Karpas-422 (cell line): Measurements from ENCODE around the gene DARS1. TPM values are rescaled to one million over a fixed set of nuclear protein-coding genes. Genes with fewer than 3 reads are reported as not detected.

Experiments
- DNase-seq: peaks from one replicate; pipeline ENCODE4 v3.0.0-alpha.2; 2015
- H2AFZ ChIP-seq: fragments of 200-600 bp; sonication (generic); 2 replicates; pipeline ENCODE4 v1.6.1; 2014; ENCODE audit warnings: antibody characterized with exemption, low read length, mixed read lengths
- H3K27ac ChIP-seq: fragments of 200-600 bp; sonication (generic); 2 replicates; pipeline ENCODE4 v1.5.1; 2014; ENCODE audit warnings: mild to moderate bottlenecking, low read length, moderate library complexity
- H3K27me3 ChIP-seq: fragments of 200-600 bp; sonication (generic); 2 replicates; pipeline ENCODE4 v1.6.1; 2014; ENCODE audit warnings: low read length, mixed read lengths
- H3K36me3 ChIP-seq: fragments of 200-600 bp; sonication (generic); 2 replicates; pipeline ENCODE4 v1.6.1; 2014; ENCODE audit warnings: low read length, mixed read lengths; ENCODE audit not compliant: insufficient read depth
- H3K4me1 ChIP-seq: fragments of 200-600 bp; sonication (generic); 2 replicates; pipeline ENCODE4 v1.6.1; 2014; ENCODE audit warnings: mild to moderate bottlenecking, low read length, mixed read lengths
- H3K4me2 ChIP-seq: fragments of 200-600 bp; sonication (generic); 2 replicates; pipeline ENCODE4 v1.6.1; 2014; ENCODE audit warnings: low read length, low read depth, mild to moderate bottlenecking; ENCODE audit not compliant: poor library complexity, severe bottlenecking
- H3K4me3 ChIP-seq: fragments of 200-600 bp; sonication (generic); 2 replicates; pipeline ENCODE4 v1.5.1; 2014; ENCODE audit warnings: mild to moderate bottlenecking, antibody characterized with exemption, low read length, mixed read lengths
- H3K79me2 ChIP-seq: fragments of 200-600 bp; sonication (generic); 2 replicates; pipeline ENCODE4 v1.6.1; 2014; ENCODE audit warnings: mild to moderate bottlenecking, low read length, mixed read lengths
- H3K9ac ChIP-seq: fragments of 200-600 bp; sonication (generic); 2 replicates; pipeline ENCODE4 v1.6.0; 2014; ENCODE audit warnings: low read length
- H3K9me2 ChIP-seq: fragments of 200-600 bp; sonication (generic), shearing (Covaris generic); replicated peaks from 2 replicates; pipeline ENCODE4 v1.6.0; 2014; ENCODE audit warnings: mild to moderate bottlenecking, low read length, moderate library complexity; ENCODE audit not compliant: insufficient read depth
- H3K9me3 ChIP-seq: fragments of 300-700, 200-600 bp; sonication (generic); 2 replicates; pipeline ENCODE4 v1.6.1; 2014; ENCODE audit warnings: low read length, mixed read lengths
- H4K20me1 ChIP-seq: fragments of 200-600 bp; sonication (generic); 2 replicates; pipeline ENCODE4 v1.6.1; 2014; ENCODE audit warnings: mild to moderate bottlenecking, antibody characterized with exemption, low read length, low read depth; ENCODE audit not compliant: insufficient read depth
- total RNA-seq: library from RNA; depleted of rRNA; stranded (reverse); fragments of >200 nt; shearing (Covaris generic); gene quantifications from 2 replicates; pipeline ENCODE4 v1.2.3, GENCODE V29; 2014; ENCODE audit warnings: low replicate concordance

Gene DARS1
- total RNA-seq, 1 experiment from 2014 or later = 185 TPM

DNA sequence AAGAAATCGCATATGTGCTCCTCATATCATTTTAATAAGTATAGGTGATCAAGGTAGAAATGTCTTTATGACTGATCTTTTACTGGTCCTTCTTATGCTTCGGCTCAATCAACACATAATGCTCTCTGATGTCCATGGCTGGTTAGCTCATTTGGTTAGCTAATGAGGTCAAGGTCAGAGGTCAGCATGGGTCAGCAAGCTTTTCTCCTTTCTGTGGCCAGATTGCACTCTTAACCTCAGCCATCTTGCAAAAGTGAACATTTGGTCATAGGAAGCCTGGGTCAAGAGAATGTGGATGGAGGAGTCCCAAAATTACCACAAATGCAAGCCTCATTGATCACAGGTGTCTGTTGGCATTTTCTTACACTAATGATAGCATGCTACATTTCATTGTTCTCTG, 35.4 kb upstream of the DARS1 start:
- Histone ChIP-seq H3K4me3 (no peak overlapping the region), H3K9me3 (no peaks in the 10 kb centered on the region), H3K9ac (no peak overlapping the region), H3K4me2 (no peak overlapping the region), H4K20me1 (0 out of 2 replicates have a peak, but pooled peaks cover 1% of the 10 kb centered on the region), H3K27me3 (0 out of 2 replicates have a peak, but pooled peaks cover 1% of the 10 kb centered on the region), H3K79me2 (no peaks in the 10 kb centered on the region), H3K4me1 (no peaks in the 10 kb centered on the region), H3K27ac (no peak overlapping the region), H3K36me3 (no peaks in the 10 kb centered on the region), H2AFZ (no peak overlapping the region), H3K9me2 (no peaks in the 10 kb centered on the region)
- DNase-seq = no peak

DNA sequence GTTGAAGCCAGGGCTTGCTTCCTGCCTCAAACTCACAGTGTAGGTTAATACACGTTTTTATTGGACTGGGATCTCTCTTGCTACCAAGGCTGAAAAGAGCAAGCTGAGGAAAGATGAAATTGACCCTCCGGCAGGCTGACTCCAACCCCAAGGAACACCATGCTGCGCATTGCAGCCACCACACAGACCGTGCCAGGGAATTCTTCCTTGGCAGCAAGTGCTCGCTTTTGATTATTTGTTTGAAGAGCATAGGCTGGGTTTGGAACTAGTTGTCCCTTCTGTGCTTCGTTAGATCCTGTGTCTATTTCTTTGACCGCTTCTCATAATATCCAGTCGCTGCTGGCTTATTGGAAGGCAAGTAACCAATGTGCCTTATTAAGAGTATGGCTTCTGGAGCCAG, 34.4 kb upstream of the DARS1 start:
- Histone ChIP-seq H3K4me2 (no peak overlapping the region), H3K4me3 (no peak overlapping the region), H3K4me1 (no peaks in the 10 kb centered on the region), H3K9me3 (no peaks in the 10 kb centered on the region), H3K9me2 (no peaks in the 10 kb centered on the region), H3K9ac (no peak overlapping the region), H3K27ac (no peak overlapping the region), H2AFZ (no peak overlapping the region), H3K79me2 (no peaks in the 10 kb centered on the region), H4K20me1 (0 out of 2 replicates have a peak, but pooled peaks cover 4% of the 10 kb centered on the region), H3K36me3 (no peaks in the 10 kb centered on the region), H3K27me3 (0 out of 2 replicates have a peak, but pooled peaks cover 2% of the 10 kb centered on the region)
- DNase-seq = no peak

DNA sequence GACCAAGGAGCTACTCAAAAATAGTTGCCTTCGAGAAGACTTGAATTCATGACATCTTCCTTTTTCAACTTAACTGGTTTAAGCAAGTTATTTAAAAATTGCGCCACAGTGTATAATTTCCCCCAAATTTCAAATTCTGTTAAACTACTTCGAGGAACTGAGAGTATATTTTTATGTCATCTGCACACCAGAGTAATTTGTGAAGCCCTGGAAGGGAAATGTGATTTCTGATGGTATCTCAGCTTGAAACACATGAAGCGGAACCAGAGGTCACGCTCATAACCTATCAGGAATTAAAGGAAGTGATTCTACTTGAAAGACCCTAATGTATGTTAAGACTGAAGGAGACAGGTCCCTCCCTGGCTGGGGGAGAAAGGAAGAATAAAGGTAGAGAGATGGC, 33.9 kb upstream of the DARS1 start:
- H3K27me3 ChIP-seq = 0 out of 2 replicates have a peak, but pooled peaks cover 2% of the 10 kb centered on the region
- H3K79me2 ChIP-seq = no peaks in the 10 kb centered on the region
- no peak overlapping the region for H3K27ac ChIP-seq
- no peak overlapping the region for H3K9ac ChIP-seq
- no peak overlapping the region for H3K4me3 ChIP-seq
- 0 out of 2 replicates have a peak, but pooled peaks cover 4% of the 10 kb centered on the region for H4K20me1 ChIP-seq
- no peaks in the 10 kb centered on the region for H3K36me3 ChIP-seq
- no peaks in the 10 kb centered on the region for H3K9me2 ChIP-seq
- H3K4me2 ChIP-seq = no peak overlapping the region
- H2AFZ ChIP-seq = no peak overlapping the region
- H3K9me3 ChIP-seq = no peaks in the 10 kb centered on the region
- no peak for DNase-seq
- H3K4me1 ChIP-seq = no peaks in the 10 kb centered on the region

DNA sequence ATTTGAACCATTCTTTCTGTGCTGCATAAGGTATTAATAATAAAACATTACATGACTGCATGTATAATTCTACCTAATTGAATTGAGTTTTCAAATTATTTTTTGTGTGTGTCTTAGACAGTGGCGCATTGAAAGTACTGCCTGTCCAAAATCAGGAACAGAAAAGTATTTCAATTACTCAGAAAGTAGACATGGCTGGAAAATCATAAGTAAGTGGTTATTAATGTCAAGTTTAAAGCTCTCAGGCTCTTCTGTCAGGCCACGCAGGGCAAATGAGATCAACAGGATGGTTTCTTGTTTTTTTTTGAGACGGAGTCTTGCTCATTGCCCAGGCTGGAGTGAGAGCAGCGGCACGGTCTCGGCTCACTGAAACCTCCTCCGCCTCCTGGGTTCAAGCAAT, 32.4 kb upstream of the DARS1 start:
- H4K20me1 ChIP-seq = 0 out of 2 replicates have a peak, but pooled peaks cover 4% of the 10 kb centered on the region
- H3K36me3 ChIP-seq = no peaks in the 10 kb centered on the region
- H3K9ac ChIP-seq = no peak overlapping the region
- no peaks in the 10 kb centered on the region for H3K9me2 ChIP-seq
- H3K9me3 ChIP-seq = no peaks in the 10 kb centered on the region
- no peak overlapping the region for H2AFZ ChIP-seq
- H3K4me1 ChIP-seq = no peaks in the 10 kb centered on the region
- DNase-seq = no peak
- no peak overlapping the region for H3K4me2 ChIP-seq
- H3K79me2 ChIP-seq = no peaks in the 10 kb centered on the region
- H3K4me3 ChIP-seq = no peak overlapping the region
- H3K27ac ChIP-seq = no peak overlapping the region
- H3K27me3 ChIP-seq = 0 out of 2 replicates have a peak, but pooled peaks cover 2% of the 10 kb centered on the region

DNA sequence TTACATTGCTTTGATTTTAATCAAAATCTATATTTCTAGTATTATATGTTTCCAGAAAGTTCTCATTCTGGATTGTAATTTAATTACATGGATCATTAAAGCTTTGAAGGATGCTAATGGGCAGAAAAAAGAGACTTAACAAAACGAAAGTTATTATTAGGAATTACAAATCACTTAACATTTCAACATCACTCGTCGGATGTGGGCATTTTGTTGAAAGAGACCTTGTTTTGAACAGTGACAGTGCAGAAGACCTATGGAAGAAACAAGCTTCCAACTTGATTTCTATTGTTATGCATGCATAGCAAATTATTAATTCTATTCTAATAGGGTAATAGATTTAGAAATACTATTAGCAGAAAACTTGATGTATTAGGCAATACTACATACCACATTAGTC, 31.4 kb upstream of the DARS1 start:
- Histone ChIP-seq H4K20me1 (0 out of 2 replicates have a peak, but pooled peaks cover 4% of the 10 kb centered on the region), H3K9me2 (no peaks in the 10 kb centered on the region), H3K4me1 (no peaks in the 10 kb centered on the region), H3K9me3 (no peaks in the 10 kb centered on the region), H3K4me2 (no peak overlapping the region), H3K9ac (no peak overlapping the region), H2AFZ (no peak overlapping the region), H3K27ac (no peak overlapping the region), H3K79me2 (no peaks in the 10 kb centered on the region), H3K4me3 (no peak overlapping the region), H3K36me3 (no peaks in the 10 kb centered on the region), H3K27me3 (0 out of 2 replicates have a peak, but pooled peaks cover 2% of the 10 kb centered on the region)
- no peak for DNase-seq

DNA sequence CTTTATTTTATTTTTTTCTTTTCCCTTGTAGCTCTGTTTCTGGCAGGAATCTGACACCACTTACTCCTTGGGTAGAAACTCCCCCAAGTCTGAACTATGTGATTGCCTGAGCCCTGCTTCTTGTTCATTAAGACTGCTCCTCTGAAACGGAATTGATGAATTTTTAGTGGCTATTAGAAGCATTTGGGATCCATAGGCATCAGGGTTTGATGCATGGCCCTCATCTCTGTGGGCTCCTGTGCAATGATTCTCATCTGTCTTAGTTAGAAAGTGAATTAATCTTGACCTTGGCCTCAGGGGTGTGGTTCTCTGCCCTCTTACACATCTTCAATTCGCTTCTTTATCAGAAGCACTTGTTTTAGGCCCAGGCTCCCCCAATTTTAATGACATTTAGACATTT, 31.0 kb upstream of the DARS1 start:
- no peak overlapping the region for H3K27ac ChIP-seq
- H3K27me3 ChIP-seq = 0 out of 2 replicates have a peak, but pooled peaks cover 2% of the 10 kb centered on the region
- no peak overlapping the region for H3K4me2 ChIP-seq
- H3K9me3 ChIP-seq = no peaks in the 10 kb centered on the region
- no peak overlapping the region for H3K4me3 ChIP-seq
- DNase-seq = no peak
- no peaks in the 10 kb centered on the region for H3K9me2 ChIP-seq
- H4K20me1 ChIP-seq = 0 out of 2 replicates have a peak, but pooled peaks cover 4% of the 10 kb centered on the region
- no peak overlapping the region for H3K9ac ChIP-seq
- no peaks in the 10 kb centered on the region for H3K79me2 ChIP-seq
- H2AFZ ChIP-seq = no peak overlapping the region
- no peaks in the 10 kb centered on the region for H3K4me1 ChIP-seq
- no peaks in the 10 kb centered on the region for H3K36me3 ChIP-seq

DNA sequence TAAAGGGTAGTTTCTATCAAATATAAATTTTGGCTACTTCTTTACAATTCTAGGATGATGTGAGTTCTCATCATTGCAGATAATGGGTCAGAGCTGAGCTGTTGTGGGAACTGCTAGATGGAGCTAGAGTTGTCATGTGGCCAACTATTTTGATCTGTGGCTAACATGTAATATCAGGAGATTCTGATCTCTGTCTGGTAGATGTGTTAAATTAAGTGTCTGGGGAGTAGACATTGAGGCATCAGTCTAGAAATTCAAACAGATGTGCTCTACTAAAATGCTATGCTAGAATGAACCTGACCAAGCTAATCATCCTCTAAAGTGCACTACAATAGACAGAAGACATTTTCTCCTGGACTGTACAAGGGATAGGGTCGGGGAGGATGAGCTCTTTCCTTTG, 30.3 kb upstream of the DARS1 start:
- no peak overlapping the region for H3K4me3 ChIP-seq
- no peaks in the 10 kb centered on the region for H3K79me2 ChIP-seq
- H2AFZ ChIP-seq = no peak overlapping the region
- H3K36me3 ChIP-seq = no peaks in the 10 kb centered on the region
- no peak overlapping the region for H3K27ac ChIP-seq
- H3K4me1 ChIP-seq = no peaks in the 10 kb centered on the region
- no peak for DNase-seq
- H4K20me1 ChIP-seq = 0 out of 2 replicates have a peak, but pooled peaks cover 4% of the 10 kb centered on the region
- H3K4me2 ChIP-seq = no peak overlapping the region
- H3K9me2 ChIP-seq = no peaks in the 10 kb centered on the region
- H3K9me3 ChIP-seq = no peaks in the 10 kb centered on the region
- H3K9ac ChIP-seq = no peak overlapping the region
- H3K27me3 ChIP-seq = 0 out of 2 replicates have a peak, but pooled peaks cover 2% of the 10 kb centered on the region

DNA sequence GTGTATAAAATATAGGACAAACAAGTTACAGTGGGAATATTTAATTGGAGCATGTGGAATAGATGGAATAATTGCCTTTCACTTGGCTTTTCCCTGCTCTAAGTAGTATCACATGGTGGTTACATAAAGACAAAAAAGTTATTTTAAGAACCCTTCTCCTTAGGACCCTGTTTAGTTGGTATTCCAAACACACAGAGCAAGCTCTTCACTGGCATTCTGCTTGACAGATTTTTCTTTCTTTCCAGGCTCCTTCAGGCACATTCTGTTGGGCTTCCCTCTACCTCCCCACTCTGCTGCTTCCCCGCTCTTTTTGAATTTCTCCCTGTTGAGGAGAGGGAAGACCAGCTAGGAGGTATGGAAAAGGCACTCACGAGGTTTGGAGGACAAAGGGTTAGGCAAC, 29.0 kb upstream of the DARS1 start:
- Histone ChIP-seq H3K4me3 (no peak overlapping the region), H3K27ac (no peak overlapping the region), H3K9me3 (no peaks in the 10 kb centered on the region), H3K79me2 (no peaks in the 10 kb centered on the region), H4K20me1 (0 out of 2 replicates have a peak, but pooled peaks cover 4% of the 10 kb centered on the region), H3K4me2 (no peak overlapping the region), H3K36me3 (no peaks in the 10 kb centered on the region), H3K9me2 (no peaks in the 10 kb centered on the region), H2AFZ (no peak overlapping the region), H3K9ac (no peak overlapping the region), H3K27me3 (0 out of 2 replicates have a peak, but pooled peaks cover 2% of the 10 kb centered on the region), H3K4me1 (no peaks in the 10 kb centered on the region)
- no peak for DNase-seq
